Activated T-helper 17 cell treated with anti-CD3 and anti-CD28 coated beads, Interleukin-2, amount 50 U/mL, for 72 hours (primary cell): Measurements from ENCODE around the gene RPL11. TPM values are rescaled to one million over a fixed set of nuclear protein-coding genes. Genes with fewer than 3 reads are reported as not detected.
"Not testable (repeated sequence)": the region's sequence is repeated elsewhere in the genome, so short reads cannot be mapped to it uniquely, and the experiment has no call there.

Source experiments
- ATAC-seq: fragments of 150-1000 bp; cut with Tn5 transposase; replicated peaks from 2 replicates; pipeline ENCODE4 v1.10.0; 2021; ENCODE audit warnings: mild to moderate bottlenecking, moderate library complexity
- H3K27ac Mint-ChIP-seq: one replicate; pipeline ENCODE4 v1.8.0; 2022; ENCODE audit warnings: mixed read lengths
- H3K27me3 Mint-ChIP-seq: one replicate; pipeline ENCODE4 v1.8.0; 2022; ENCODE audit warnings: mixed read lengths
- H3K36me3 Mint-ChIP-seq: one replicate; pipeline ENCODE4 v1.8.0; 2022; ENCODE audit warnings: low read depth, mild to moderate bottlenecking, mixed read lengths
- H3K4me1 Mint-ChIP-seq: one replicate; pipeline ENCODE4 v1.8.0; 2022; ENCODE audit warnings: mixed read lengths
- H3K4me3 Mint-ChIP-seq: one replicate; pipeline ENCODE4 v1.8.0; 2022; ENCODE audit warnings: mild to moderate bottlenecking, mixed read lengths
- H3K9me3 Mint-ChIP-seq: one replicate; pipeline ENCODE4 v1.8.0; 2022; ENCODE audit warnings: mixed read lengths
- total RNA-seq, 2 donors: library from RNA; stranded (reverse); gene quantifications; one replicate each; pipeline ENCODE4 v1.2.3, GENCODE V29; 2022

The RPL11 gene
- total RNA-seq, result 1,000 to 10,000 TPM; 1,075 to 1,450 TPM

DNA sequence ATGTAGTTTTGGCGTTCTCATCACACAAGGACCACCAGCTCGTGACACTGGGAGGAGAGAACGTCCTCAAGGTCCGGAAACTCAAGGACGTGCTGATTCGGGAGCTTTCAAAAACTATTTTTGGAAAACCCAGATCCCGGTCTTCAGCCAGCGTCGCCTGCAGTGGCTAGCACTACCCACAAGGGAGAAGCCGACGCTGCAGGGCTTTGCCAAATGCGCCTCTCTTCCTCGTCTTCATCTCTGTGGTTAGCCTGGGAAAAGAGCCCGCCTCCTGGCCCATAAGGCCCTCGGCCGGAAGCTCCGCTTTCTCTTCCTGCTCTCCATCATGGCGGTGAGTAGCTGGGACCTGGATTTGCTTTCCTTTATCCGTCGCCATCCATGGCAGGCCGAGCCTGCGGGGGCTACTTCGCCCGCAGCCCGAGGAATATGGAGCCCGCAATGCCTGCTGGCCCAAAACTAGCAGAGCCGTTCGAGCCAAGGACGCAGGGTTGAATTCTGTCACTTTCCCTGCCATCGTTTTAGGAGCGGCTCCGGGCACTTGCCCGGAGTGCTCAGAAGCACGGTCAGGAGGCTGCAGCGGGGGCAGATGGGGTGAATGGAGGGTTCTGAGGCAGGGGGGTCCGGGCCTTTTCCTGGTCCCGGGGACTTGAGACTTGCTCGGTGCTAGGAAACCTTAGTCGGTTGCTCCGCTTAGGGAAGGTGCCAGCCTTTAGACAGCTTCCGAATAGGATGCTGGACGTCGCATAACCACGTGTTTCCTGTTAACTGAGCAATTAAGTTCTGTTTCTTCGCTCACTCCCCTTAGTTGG, at the start of gene RPL11:
TSS of gene RPL11 (plus strand) at position 308 of the 809 bp plus-strand sequence. CDS start at position 326, 18 bp downstream.
- Mint-ChIP-seq H3K27me3 (no peaks in the 10 kb centered on the region), H3K9me3 (no peaks in the 10 kb centered on the region), H3K36me3 (peaks cover 52% of the 10 kb centered on the region)

DNA sequence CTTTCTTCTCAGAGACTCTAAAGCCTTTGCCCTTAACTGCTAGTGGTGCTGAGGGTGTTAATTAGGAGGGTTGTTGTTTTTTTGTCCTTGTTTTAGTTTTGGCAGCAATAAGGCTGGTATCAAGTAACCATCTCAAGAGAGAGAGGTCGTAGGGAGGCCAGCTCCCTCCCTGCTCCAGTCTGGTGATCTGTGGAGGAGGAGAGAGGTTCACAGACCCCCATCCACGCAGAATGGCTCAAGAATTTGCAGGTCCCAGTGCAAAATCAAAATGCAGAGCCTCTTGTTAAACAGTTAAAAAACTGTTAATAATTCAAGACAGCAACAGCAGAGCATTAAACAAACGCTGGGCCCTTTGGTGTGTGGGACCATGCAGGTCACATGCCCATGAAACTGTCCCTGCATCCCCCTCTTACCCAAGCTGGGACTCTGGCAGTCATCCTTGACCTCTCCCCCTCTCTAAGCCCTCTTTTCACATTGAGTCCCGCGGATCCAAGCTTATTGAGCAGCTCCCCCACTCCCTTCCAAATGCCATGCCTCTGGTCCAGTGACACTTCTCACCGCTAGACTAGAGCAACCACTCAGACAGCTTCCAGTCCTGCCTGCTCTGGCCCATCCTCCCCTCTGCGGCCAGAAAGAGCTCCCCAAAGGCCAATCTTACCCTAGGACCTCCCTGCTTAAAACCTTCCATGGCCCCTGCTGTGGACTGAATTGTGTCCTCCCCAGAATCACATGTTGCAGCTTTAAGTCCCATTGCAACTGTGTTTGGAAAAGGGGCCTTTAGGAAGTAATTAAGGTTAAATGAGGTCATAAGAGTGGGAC, 47.7 kb upstream of the RPL11 start:
- Mint-ChIP-seq H3K4me1 (no peaks in the 10 kb centered on the region), H3K27ac (no peak overlapping the region), H3K4me3 (no peak overlapping the region), H3K9me3 (no peaks in the 10 kb centered on the region), H3K27me3 (no peaks in the 10 kb centered on the region), H3K36me3 (no peaks in the 10 kb centered on the region)
- ATAC-seq, result no peak

More for the DNA sequence above, at the start of gene RPL11:
- ATAC-seq, result peak; percentile 97
- Mint-ChIP-seq H3K4me1 (peaks cover 25% of the 10 kb centered on the region), H3K27ac (peak within 1 kb of the TSS; percentile 96), H3K4me3 (peak within 1 kb of the TSS; percentile 95)

DNA sequence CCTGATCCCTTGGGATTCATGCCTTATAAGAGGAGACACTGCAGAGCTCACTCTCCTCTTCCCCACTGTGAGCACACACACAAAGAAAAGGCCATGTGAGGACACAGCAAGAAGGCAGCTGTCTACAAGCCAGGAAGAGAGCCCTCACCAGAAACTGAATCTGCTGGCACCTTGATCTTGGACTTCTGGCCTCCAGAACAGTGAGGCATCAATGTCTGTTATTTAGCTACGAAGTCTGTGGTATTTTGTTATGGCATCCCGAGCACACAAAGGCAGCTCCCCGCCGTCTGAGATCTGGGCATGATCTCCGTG, 47.1 kb upstream of the RPL11 start:
- Mint-ChIP-seq H3K9me3 (no peaks in the 10 kb centered on the region), H3K27ac (no peak overlapping the region), H3K36me3 (no peaks in the 10 kb centered on the region), H3K4me3 (no peak overlapping the region), H3K4me1 (no peaks in the 10 kb centered on the region), H3K27me3 (no peaks in the 10 kb centered on the region)
- no peak for ATAC-seq

DNA sequence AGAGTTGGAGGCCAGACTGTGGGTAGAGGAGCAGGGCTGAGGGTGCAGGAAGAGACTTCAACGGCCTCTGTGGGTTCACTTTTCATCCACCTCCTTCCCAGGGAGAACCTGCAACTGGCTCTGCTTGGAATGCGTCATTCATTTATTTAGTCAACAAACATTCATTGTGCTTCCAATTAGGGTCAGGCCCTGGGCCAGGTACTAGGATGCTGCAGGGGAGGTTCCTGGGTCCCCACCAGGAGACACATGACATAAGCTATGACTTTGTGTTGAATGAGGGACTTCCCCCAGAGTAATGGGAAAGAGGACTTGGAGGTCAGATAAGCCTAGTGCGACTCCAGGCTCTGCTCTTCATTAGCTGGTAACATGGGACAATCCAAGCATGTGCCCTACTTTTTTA, 46.3 kb upstream of the RPL11 start:
- Mint-ChIP-seq H3K9me3 (no peaks in the 10 kb centered on the region), H3K27me3 (no peaks in the 10 kb centered on the region), H3K4me1 (no peaks in the 10 kb centered on the region), H3K36me3 (no peaks in the 10 kb centered on the region), H3K27ac (no peak overlapping the region), H3K4me3 (no peak overlapping the region)
- ATAC-seq, result no peak

DNA sequence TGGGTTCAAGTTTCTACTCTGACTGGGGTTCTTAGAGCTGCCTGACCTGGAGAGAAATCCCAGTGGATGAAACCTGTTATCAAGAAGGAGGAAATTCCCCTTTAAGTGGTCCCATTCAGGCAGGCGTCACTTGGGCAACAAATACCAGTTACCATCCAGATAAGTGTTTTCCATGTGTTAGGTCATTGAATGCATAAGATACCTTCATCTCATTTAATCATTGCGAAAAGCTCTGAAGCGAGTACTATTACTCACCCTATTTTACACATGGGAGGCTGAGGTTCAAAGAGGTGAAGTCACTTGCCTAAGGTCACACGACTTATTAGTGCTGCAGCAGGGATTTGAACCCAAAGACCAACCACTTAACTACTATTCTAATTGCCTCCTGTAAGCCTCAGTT, 45.5 kb upstream of the RPL11 start:
- H3K27me3 Mint-ChIP-seq, result no peaks in the 10 kb centered on the region
- H3K4me1 Mint-ChIP-seq, result no peaks in the 10 kb centered on the region
- H3K4me3 Mint-ChIP-seq, result no peak overlapping the region
- no peak for ATAC-seq
- no peaks in the 10 kb centered on the region for H3K36me3 Mint-ChIP-seq
- H3K9me3 Mint-ChIP-seq, result no peaks in the 10 kb centered on the region
- H3K27ac Mint-ChIP-seq, result no peak overlapping the region

DNA sequence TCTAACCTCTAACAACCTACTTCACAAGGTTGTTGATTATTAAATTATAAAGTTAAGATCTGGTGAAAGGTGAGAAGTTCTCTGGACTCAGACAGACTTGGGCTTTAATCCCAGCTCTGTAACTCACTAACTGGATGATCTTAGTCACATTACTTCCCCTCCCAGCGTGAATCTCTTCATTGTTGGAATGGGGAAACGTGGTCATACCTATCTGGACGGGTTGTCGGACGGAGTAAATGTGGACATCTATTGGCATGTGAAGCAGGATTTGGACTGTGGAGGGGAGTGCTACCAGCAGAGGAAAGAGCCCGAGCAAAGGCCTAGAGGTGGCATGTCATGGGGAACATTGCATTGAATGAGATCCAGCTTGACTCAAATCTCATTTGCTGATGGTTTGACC, 45.1 kb upstream of the RPL11 start:
- ATAC-seq, result no peak
- no peaks in the 10 kb centered on the region for H3K9me3 Mint-ChIP-seq

DNA sequence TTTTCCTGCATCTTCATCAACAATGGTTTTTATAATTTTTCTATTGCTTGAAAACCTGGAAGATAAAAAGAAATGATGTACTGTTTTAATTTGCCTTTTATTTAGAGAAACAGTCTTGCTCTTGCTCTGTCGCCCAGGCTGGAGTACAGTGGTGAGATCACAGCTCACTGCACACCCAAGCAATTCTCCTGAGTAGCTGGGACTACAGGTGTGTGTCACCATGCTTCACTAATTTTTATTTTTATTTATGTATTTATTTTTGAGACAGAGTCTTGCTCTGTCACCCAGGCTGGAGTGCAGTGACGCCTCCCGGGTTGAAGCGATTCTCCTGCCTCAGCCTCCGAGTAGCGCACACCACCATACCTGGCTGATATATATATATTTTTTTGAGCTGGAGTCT, 43.0 kb upstream of the RPL11 start:
- H3K36me3 Mint-ChIP-seq, result no peaks in the 10 kb centered on the region
- no peaks in the 10 kb centered on the region for H3K9me3 Mint-ChIP-seq
- no peak overlapping the region for H3K4me3 Mint-ChIP-seq
- H3K4me1 Mint-ChIP-seq, result no peaks in the 10 kb centered on the region
- no peaks in the 10 kb centered on the region for H3K27me3 Mint-ChIP-seq
- no peak overlapping the region for H3K27ac Mint-ChIP-seq
- no peak for ATAC-seq

More for the DNA sequence above, 45.1 kb upstream of the RPL11 start:
- no peak overlapping the region for H3K27ac Mint-ChIP-seq
- H3K4me3 Mint-ChIP-seq, result no peak overlapping the region
- no peaks in the 10 kb centered on the region for H3K36me3 Mint-ChIP-seq
- H3K4me1 Mint-ChIP-seq, result no peaks in the 10 kb centered on the region
- H3K27me3 Mint-ChIP-seq, result no peaks in the 10 kb centered on the region

DNA sequence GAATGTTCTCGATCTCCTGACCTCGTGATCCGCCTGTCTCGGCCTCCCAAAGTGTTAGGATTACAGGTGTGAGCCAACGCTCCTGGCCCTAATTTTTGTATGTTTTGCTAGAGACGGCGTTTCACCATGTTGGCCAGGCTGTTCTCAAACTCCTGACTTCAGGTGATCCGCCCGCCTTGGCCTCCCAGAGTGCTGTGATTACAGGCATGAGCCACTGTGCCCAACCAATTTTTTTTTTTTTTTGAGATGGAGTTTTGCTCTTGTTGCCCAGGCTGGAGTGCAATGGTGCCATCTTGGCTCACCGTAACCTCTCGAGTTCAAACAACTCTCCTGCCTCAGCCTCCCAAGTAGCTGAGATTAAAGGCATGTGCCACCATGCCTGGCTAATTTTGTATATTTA, 42.4 kb upstream of the RPL11 start:
- not testable (repeated sequence) for H3K4me1 Mint-ChIP-seq, H3K36me3 Mint-ChIP-seq, H3K9me3 Mint-ChIP-seq, H3K4me3 Mint-ChIP-seq, ATAC-seq, H3K27me3 Mint-ChIP-seq, H3K27ac Mint-ChIP-seq

DNA sequence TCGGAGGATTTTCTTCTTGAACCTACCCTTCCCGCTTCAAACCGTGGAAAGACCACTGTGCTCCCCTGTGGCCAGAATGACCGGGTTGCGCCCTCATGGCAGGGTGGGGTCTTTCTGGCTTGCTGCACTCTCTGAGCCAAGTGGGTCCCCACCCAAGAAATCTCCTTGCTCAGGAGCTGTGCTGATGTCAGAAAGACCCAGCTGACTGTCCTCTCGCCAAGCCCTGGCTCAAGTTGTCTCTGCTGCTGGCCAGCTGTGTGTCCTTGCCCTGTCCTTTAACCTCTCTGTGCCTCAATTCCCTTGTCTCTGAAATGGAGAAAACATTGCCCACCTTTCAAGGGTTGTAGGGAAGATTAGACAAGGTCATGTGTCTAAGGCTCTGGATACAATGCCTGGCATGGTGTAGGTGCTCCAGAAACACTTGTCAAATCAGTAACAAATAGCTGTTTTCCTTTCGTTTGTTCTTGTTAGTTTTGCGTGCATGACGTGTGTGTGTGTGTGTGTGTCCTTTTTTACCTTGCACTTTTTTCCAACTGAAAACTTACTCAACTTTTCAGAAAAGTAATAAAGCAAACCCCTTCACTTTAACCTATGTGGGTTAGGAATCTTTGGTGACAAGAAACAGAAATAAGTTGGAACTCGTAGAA, 41.1 kb upstream of the RPL11 start:
- no peak overlapping the region for H3K27ac Mint-ChIP-seq
- ATAC-seq, result no peak

DNA sequence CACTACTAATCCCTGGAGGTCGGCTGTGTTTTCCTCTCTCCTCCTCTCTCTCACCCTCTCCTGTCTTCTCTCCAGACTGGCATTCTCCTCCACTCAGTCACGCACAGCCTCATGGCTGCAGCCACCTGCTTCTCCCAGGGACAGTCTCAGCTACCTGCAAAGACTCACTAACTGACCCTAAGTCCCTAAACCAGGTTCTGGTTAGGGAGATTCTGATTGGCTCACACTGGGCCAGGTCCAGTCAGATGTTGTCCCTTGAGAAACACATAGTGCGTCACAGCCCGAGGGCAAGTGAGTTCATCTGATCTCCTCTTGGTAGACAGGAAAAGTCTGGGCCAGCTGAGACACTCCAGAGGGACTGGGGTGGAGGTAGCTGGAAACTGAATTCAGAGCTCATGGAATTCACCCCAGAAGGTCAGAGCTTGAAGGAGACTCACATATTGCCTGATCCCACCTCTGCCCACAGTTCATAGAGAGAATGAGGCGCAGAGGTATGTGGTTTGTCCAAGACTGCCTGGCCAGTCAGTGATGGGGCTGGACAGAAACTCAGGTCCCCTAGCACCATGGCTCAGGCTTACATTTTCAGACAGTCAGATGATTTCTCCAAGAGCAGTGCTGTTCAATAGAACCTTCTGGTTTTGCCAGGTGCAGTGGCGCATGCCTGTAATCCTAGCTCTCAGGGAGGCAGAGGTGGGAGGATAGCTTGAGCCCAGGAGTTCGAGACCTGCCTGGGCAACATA, 40.4 kb upstream of the RPL11 start:
- Mint-ChIP-seq H3K4me3 (no peak overlapping the region), H3K27ac (no peak overlapping the region), H3K9me3 (no peaks in the 10 kb centered on the region), H3K27me3 (peaks cover 3% of the 10 kb centered on the region), H3K36me3 (no peaks in the 10 kb centered on the region), H3K4me1 (no peaks in the 10 kb centered on the region)
- ATAC-seq, result no peak

More for the DNA sequence above, 41.1 kb upstream of the RPL11 start:
- Mint-ChIP-seq H3K36me3 (no peaks in the 10 kb centered on the region), H3K4me3 (no peak overlapping the region), H3K27me3 (peaks cover 3% of the 10 kb centered on the region), H3K4me1 (no peaks in the 10 kb centered on the region), H3K9me3 (no peaks in the 10 kb centered on the region)

DNA sequence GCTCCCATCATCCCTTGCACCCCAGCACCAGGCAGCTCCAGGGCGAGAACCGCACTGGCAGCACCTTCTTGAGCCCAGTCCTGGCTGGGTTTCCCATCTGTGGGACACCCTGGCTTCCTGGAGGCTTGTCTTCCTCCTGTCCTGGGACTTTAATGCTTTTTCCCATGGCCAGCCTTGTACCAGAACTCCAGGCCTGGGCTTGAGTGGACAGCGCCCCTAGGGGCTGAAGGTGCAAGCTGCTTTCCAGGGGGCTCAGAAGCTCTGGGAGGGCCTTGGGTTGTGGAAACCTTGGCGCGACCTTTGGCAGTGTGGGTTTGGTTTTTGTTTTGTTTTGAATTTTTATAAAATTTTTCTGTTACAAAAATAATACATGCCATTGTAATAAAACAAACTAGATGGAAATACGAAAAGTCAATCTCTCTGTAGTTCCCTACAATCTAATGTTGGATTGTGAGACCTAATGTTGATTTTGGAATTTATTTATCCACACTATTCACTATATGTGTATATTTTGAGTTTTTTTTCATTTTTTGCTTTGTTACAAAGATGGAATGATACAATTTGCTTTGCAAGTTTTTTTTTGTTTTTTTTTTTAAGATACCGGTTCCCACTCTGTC, 33.8 kb upstream of the RPL11 start:
- ATAC-seq, result peak; percentile 59
- Mint-ChIP-seq H3K27me3 (peaks cover 3% of the 10 kb centered on the region), H3K27ac (no peak overlapping the region)

DNA sequence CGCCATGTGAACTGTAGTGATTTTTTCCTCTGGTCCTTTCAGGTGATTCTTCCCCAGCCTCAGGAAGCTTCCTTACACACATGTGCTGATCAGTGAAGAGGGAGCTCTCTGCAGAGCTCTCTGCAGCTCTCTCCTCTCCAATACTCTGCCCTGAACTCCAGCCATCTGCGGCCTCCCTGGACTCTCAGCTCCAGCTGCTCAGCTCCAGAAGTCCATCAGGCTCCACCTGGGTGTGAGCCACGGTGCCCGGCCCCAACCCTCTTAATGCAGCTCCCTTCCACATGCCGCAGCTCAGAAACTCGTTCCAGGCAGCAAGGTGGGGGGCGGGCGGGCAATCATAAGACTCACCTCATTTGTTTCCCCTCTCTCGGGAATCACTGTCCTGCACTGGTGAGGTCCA, 30.9 kb upstream of the RPL11 start:
- no peak for ATAC-seq
- H3K9me3 Mint-ChIP-seq, result no peaks in the 10 kb centered on the region

More for the DNA sequence above, 33.8 kb upstream of the RPL11 start:
- H3K36me3 Mint-ChIP-seq, result no peaks in the 10 kb centered on the region
- no peak overlapping the region for H3K4me3 Mint-ChIP-seq
- no peaks in the 10 kb centered on the region for H3K9me3 Mint-ChIP-seq
- H3K4me1 Mint-ChIP-seq, result no peaks in the 10 kb centered on the region

DNA sequence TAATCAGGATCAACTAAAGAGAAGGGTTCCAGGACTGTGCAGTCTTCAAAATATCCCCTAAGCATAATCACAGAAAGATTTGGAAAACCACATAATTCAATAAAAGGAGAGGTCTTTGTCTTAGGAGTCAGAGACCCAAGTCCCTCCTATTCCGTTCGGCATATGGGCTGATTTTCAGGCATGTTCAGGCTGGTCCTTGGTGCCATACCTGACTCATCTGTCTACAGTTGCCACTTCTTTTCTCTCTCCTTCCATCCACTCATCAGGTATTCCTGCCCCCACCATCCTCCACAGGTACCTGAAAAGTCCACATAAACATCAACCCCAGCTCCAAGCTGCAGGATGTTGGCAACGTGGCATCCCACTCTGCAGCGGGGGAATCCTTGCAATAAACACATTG, 29.7 kb upstream of the RPL11 start:
- Mint-ChIP-seq H3K4me3 (no peak overlapping the region), H3K36me3 (no peaks in the 10 kb centered on the region), H3K27me3 (no peaks in the 10 kb centered on the region), H3K27ac (no peak overlapping the region), H3K4me1 (peaks cover 5% of the 10 kb centered on the region), H3K9me3 (no peaks in the 10 kb centered on the region)
- ATAC-seq, result no peak

More for the DNA sequence above, 30.9 kb upstream of the RPL11 start:
- Mint-ChIP-seq H3K4me3 (no peak overlapping the region), H3K27ac (no peak overlapping the region), H3K27me3 (no peaks in the 10 kb centered on the region), H3K36me3 (no peaks in the 10 kb centered on the region), H3K4me1 (peaks cover 5% of the 10 kb centered on the region)
